ENCODE measurements around the gene SETBP1. TPM values are rescaled to one million over a fixed set of nuclear protein-coding genes. Genes with fewer than 3 reads are reported as not detected.

The SETBP1 gene
- total RNA-seq, 1 experiment from 2014 or later: 14.0 TPM

- CTCF ChIA-PET: interaction anchor here (1.5 kb wide), 1 partner anchor 535 kb away, joined by 5 read pairs; no protein-coding TSS in a partner anchor
- intact Hi-C loops (cut with micrococcal nuclease; ENCODE audit: unreplicated experiment): loop anchor here (5.0 to 10.0 kb wide), 4 partner anchors 534 to 1053 kb away; no protein-coding TSS in a partner anchor
- no peak for TF ChIP-seq CTCF (conservative IDR thresholded peaks at IDR 0.05; ENCODE audit: low read depth, low read length)
- no peak for TF ChIP-seq EZH2 (IDR thresholded peaks at IDR 0.05; ENCODE audit: borderline replicate concordance, low read depth, low read length, poor library complexity, severe bottlenecking)
- peaks cover 5% of the 10 kb centered on the region for H3K27me3 ChIP-seq (replicated peaks; ENCODE audit: insufficient read depth, low read depth, low read length, poor library complexity)
- no peaks in the 10 kb centered on the region for H3K36me3 ChIP-seq (ENCODE audit: insufficient read depth, low read length, poor library complexity, severe bottlenecking)
- H3K27ac ChIP-seq (ENCODE audit: low read depth, low read length, poor library complexity, severe bottlenecking): no peak overlapping the region
- H3K4me1 ChIP-seq (ENCODE audit: insufficient read depth, low read length, poor library complexity, severe bottlenecking): peaks cover 17% of the 10 kb centered on the region
- POLR2A ChIA-PET (ENCODE audit: low non-redundant PET): no interaction called here
- H3K9me3 ChIP-seq (ENCODE audit: low read depth, low read length, poor library complexity, severe bottlenecking): no peaks in the 10 kb centered on the region
- H3K4me3 ChIP-seq (ENCODE audit: low read depth, low read length, poor library complexity, severe bottlenecking): no peak overlapping the region
- DNase-seq (ENCODE audit: low spot score): no peak
- BruUV-seq (replicated peaks): no TSS peak
Observed at GRCh38 chr18:44677933-44678332, 2.8 kb upstream of the SETBP1 start.

- Histone ChIP-seq H3K4me3 (ENCODE audit: low read depth, low read length, poor library complexity, severe bottlenecking) (peak overlapping the region; percentile 67), H3K27me3 (replicated peaks; ENCODE audit: insufficient read depth, low read depth, low read length, poor library complexity) (peaks cover 5% of the 10 kb centered on the region), H3K4me1 (ENCODE audit: insufficient read depth, low read length, poor library complexity, severe bottlenecking) (peaks cover 22% of the 10 kb centered on the region), H3K27ac (ENCODE audit: low read depth, low read length, poor library complexity, severe bottlenecking) (peak overlapping the region; percentile 88), H3K9me3 (ENCODE audit: low read depth, low read length, poor library complexity, severe bottlenecking) (no peaks in the 10 kb centered on the region), H3K36me3 (ENCODE audit: insufficient read depth, low read length, poor library complexity, severe bottlenecking) (no peaks in the 10 kb centered on the region)
- TF ChIP-seq EZH2 (IDR thresholded peaks at IDR 0.05; ENCODE audit: borderline replicate concordance, low read depth, low read length, poor library complexity, severe bottlenecking) (no peak), CTCF (conservative IDR thresholded peaks at IDR 0.05; ENCODE audit: low read depth, low read length) (no peak)
- DNase-seq (ENCODE audit: low spot score): no peak
- intact Hi-C loops (cut with micrococcal nuclease; ENCODE audit: unreplicated experiment): loop anchor here (5.0 to 10.0 kb wide), 4 partner anchors 534 to 1054 kb away; no protein-coding TSS in a partner anchor
- POLR2A ChIA-PET (ENCODE audit: low non-redundant PET): no interaction called here
- CTCF ChIA-PET: interaction anchor here (0.6 to 1.5 kb wide), 4 partner anchors 279 to 1057 kb away, joined by 3 to 5 read pairs (median 4); no protein-coding TSS in a partner anchor
- BruUV-seq (replicated peaks): no TSS peak
Observed at GRCh38 chr18:44678725-44679055, 2.0 kb upstream of the SETBP1 start.

DNA sequence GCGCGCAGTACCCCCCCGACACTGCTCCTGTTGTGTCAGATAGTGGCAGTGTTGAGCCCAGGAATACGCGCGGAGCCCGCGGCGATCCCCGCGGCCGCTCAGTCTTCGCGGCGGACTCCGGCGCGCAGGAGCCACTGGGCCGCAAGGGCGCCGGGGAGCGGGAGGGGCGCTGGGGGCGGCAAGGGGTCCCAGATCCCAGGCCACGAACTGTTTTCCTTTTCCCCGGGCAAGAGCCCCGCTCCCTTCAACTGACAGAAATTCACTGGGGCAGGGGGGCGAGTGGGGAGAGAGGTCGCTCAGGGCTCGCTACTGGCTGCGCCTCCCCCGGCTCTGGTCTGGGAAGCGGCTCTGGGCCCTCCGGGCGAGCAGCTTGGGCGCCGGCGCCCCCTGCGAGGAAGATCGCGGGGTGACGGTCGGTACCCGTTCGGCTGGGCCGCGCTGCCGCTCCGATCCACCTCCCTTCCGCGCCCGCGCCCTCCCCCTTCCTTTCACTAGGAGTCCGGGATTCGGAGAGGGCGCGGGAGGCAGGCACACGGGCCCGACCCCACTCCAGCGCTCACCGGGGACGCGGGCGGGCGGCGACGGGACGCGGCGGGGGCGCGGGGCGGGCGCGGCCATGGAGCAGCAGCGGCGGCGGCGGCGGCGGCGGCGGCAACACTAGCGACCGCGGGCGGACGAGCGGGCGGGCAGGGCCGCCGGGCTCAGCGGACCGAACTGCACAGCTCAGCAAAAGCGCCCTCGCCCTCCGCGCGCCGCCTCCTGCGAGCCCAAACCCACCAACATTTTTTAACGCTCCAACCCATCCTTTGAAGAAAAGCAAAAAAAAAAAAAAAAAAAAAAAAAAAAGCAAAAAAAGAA lies 1.4 kb upstream of the SETBP1 start:
- POLR2A ChIA-PET (ENCODE audit: low non-redundant PET): interaction anchor here (0.7 kb wide), 1 partner anchor 149 kb away, joined by 15 read pairs; no protein-coding TSS in a partner anchor
- Histone ChIP-seq H3K36me3 (ENCODE audit: insufficient read depth, low read length, poor library complexity, severe bottlenecking) (no peaks in the 10 kb centered on the region), H3K27ac (ENCODE audit: low read depth, low read length, poor library complexity, severe bottlenecking) (peak overlapping the region; percentile 88), H3K27me3 (replicated peaks; ENCODE audit: insufficient read depth, low read depth, low read length, poor library complexity) (peaks cover 5% of the 10 kb centered on the region), H3K4me3 (ENCODE audit: low read depth, low read length, poor library complexity, severe bottlenecking) (peak overlapping the region; percentile 67), H3K4me1 (ENCODE audit: insufficient read depth, low read length, poor library complexity, severe bottlenecking) (peaks cover 22% of the 10 kb centered on the region), H3K9me3 (ENCODE audit: low read depth, low read length, poor library complexity, severe bottlenecking) (no peaks in the 10 kb centered on the region)
- peak; percentile 87 for DNase-seq (ENCODE audit: low spot score)
- CTCF ChIA-PET: interaction anchor here (0.6 to 1.5 kb wide), 5 partner anchors 151 to 1058 kb away, joined by 3 to 5 read pairs (median 4); no protein-coding TSS in a partner anchor
- TF ChIP-seq EZH2 (IDR thresholded peaks at IDR 0.05; ENCODE audit: borderline replicate concordance, low read depth, low read length, poor library complexity, severe bottlenecking): no peak
- TF ChIP-seq CTCF (conservative IDR thresholded peaks at IDR 0.05; ENCODE audit: low read depth, low read length): peak; percentile 63
- TSS peak; percentile 37 for BruUV-seq (replicated peaks)
- intact Hi-C loops (cut with micrococcal nuclease; ENCODE audit: unreplicated experiment): loop anchor here (5.0 to 10.0 kb wide), 4 partner anchors 533 to 1054 kb away; no protein-coding TSS in a partner anchor
